ENCODE results near the gene ATAD3B. TPM values are rescaled to one million over a fixed set of nuclear protein-coding genes. Genes with fewer than 3 reads are reported as not detected.
"Not testable (repeated sequence)": the region's sequence is repeated elsewhere in the genome, so short reads cannot be mapped to it uniquely, and the experiment has no call there.

ATAD3B gene
- total RNA-seq (2014; rRNA removed; shearing (Covaris generic)), result 11.3 and 15.9 TPM in 2 replicates

- DNase-seq (ENCODE audit: low read depth), result peak; percentile 91
Observed at GRCh38 chr1:1471389-1472052, at the start of gene ATAD3B. Gene ATAD3B, plus strand, starts transcription at chr1:1471765. Its CDS starts 120 bp downstream, at chr1:1471885.

GRCh38 chr1:1421907-1422464 lies 49.6 kb upstream of the ATAD3B start:
- no peak for DNase-seq (ENCODE audit: low read depth)

GRCh38 chr1:1422465-1423244 lies 48.9 kb upstream of the ATAD3B start:
- DNase-seq (ENCODE audit: low read depth), result peak; percentile 63

GRCh38 chr1:1423245-1423597 lies 48.3 kb upstream of the ATAD3B start:
- no peak for DNase-seq (ENCODE audit: low read depth)

GRCh38 chr1:1424707-1425106 lies 46.9 kb upstream of the ATAD3B start:
- DNase-seq (ENCODE audit: low read depth), result no peak

GRCh38 chr1:1425426-1425752 lies 46.2 kb upstream of the ATAD3B start:
- no peak for DNase-seq (ENCODE audit: low read depth)

- DNase-seq (ENCODE audit: low read depth), result no peak
Observed at GRCh38 chr1:1425753-1426495, 45.6 kb upstream of the ATAD3B start.

- no peak for DNase-seq (ENCODE audit: low read depth)
Observed at GRCh38 chr1:1426496-1427105, 45.0 kb upstream of the ATAD3B start.

- DNase-seq (ENCODE audit: low read depth), result no peak
Observed at GRCh38 chr1:1427106-1427819, 44.3 kb upstream of the ATAD3B start.

GRCh38 chr1:1427820-1428148 lies 43.8 kb upstream of the ATAD3B start:
- DNase-seq (ENCODE audit: low read depth), result no peak

- DNase-seq (ENCODE audit: low read depth), result no peak
Observed at GRCh38 chr1:1428174-1428573, 43.4 kb upstream of the ATAD3B start.

- not testable (repeated sequence) for DNase-seq (ENCODE audit: low read depth)
Observed at GRCh38 chr1:1428967-1429366, 42.6 kb upstream of the ATAD3B start.

GRCh38 chr1:1429671-1430073 lies 41.9 kb upstream of the ATAD3B start:
- no peak for DNase-seq (ENCODE audit: low read depth)

GRCh38 chr1:1430114-1430982 lies 41.2 kb upstream of the ATAD3B start:
- DNase-seq (ENCODE audit: low read depth), result peak; percentile 62

GRCh38 chr1:1430992-1431844 lies 40.3 kb upstream of the ATAD3B start:
- DNase-seq (ENCODE audit: low read depth), result no peak

GRCh38 chr1:1431845-1432273 lies 39.7 kb upstream of the ATAD3B start:
- no peak for DNase-seq (ENCODE audit: low read depth)

GRCh38 chr1:1432274-1432950 lies 39.2 kb upstream of the ATAD3B start:
- DNase-seq (ENCODE audit: low read depth), result no peak

GRCh38 chr1:1432951-1433803 lies 38.4 kb upstream of the ATAD3B start:
- DNase-seq (ENCODE audit: low read depth), result no peak

Data from RPMI7951 (cell line).